Subcutaneous adipose tissue (tissue), 4 donors: Measurements from ENCODE around the gene SORBS2. TPM values are rescaled to one million over a fixed set of nuclear protein-coding genes. Genes with fewer than 3 reads are reported as not detected.

Experiments
- total RNA-seq, 4 donors: library from RNA; depleted of rRNA; stranded (reverse); fragments of >200 nt; gene quantifications; one replicate each; pipeline ENCODE4 v1.1.0, GENCODE V29; 2016
- TF ChIP-seq, protein P1 (sequence below): fragments of 450-650 bp; IDR thresholded peaks from one replicate; pipeline ENCODE4 v1.5.1; 2016; ENCODE audit warnings: low read depth, mild to moderate bottlenecking, control low read depth, antibody characterized with exemption, moderate library complexity

Gene SORBS2
- total RNA-seq, 4 donors from 2014 or later, result 6.8 to 59.0 (median 32.0) TPM

DNA sequence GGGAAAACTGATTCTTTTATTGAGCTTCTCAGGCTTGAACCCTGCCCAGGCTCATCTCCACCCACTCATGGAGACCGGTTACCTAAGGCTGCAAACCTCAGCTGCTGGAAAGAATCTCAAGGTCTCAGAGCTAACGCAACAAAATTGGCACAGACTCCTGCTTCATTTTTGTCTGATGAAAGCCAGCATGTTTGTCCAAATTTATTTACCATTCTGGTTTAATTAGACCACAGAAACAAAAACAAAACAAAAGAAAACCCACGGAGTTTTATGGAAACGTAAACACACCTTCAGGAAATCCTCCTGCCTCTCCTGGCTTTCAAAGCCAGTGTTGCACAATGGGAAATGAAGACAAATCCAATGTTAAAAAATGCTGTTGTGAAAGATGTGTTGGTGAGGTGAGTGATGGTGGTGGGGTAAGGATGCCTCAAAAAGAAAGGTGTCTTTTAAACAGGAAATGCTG, 220.3 kb downstream of the SORBS2 start:
- TF ChIP-seq, protein P1, sequence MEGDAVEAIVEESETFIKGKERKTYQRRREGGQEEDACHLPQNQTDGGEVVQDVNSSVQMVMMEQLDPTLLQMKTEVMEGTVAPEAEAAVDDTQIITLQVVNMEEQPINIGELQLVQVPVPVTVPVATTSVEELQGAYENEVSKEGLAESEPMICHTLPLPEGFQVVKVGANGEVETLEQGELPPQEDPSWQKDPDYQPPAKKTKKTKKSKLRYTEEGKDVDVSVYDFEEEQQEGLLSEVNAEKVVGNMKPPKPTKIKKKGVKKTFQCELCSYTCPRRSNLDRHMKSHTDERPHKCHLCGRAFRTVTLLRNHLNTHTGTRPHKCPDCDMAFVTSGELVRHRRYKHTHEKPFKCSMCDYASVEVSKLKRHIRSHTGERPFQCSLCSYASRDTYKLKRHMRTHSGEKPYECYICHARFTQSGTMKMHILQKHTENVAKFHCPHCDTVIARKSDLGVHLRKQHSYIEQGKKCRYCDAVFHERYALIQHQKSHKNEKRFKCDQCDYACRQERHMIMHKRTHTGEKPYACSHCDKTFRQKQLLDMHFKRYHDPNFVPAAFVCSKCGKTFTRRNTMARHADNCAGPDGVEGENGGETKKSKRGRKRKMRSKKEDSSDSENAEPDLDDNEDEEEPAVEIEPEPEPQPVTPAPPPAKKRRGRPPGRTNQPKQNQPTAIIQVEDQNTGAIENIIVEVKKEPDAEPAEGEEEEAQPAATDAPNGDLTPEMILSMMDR, result no peak

GRCh38 chr4:185590982-185591381, 221.0 kb downstream of the SORBS2 start:
- TF ChIP-seq, protein P1, result no peak

DNA sequence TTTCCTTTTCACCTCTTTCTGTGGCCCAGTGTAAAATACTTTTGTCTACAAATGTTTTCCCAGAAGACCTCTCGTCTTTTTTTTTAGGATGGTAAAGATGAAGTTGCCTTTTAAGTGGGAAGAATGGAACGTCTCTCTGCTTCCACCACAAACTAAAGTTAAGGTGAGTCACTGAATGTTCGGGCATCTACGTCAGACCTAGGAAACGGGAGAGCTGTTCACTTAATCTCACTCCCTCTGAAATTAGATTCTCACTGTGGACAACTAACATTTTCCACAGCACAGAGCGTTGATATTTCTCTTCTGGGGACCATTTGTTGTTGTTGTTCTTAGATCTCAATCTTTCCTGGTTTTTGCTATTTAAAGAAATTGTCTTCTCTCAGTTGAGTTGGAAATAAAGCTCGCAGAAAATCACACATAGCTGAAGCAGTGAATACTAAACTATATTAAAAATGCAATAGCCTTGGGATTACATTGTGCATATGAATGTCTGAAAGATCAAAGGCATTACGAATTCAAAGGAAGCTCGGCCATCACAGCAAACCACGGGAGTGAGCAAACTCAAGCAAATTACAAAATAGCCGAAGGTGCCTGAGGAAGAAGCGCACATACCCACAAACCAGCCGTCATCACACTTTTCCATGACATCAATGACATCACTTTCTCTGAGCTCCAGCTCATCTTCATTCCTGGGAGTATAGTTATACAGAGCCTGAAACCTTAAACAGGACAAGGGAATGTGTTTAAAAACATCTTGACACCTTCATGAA, 222.7 kb downstream of the SORBS2 start:
- TF ChIP-seq, protein P1, result no peak

- TF ChIP-seq, protein P1, result no peak
These were observed 224.4 kb downstream of the SORBS2 start for GRCh38 chr4:185587427-185588161.

DNA sequence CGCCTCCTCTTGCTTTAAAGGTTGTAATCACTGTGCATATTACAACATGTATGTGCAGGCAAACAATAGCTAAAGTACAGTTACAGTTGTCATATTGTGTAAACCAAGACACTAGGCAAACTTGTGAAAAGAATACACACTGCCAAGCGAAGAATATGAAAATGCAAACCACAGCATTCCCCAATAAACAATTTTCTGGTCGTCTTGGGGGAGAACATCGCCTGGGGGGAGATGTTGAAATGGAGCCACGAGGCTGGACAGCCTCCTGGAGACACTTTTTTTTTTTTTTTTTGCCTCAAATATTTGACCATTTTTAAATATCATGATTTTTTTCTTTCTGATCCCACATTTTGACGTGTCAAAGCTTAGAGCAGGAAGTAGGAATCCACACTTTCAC, 225.0 kb downstream of the SORBS2 start:
- TF ChIP-seq, protein P1, result no peak

DNA sequence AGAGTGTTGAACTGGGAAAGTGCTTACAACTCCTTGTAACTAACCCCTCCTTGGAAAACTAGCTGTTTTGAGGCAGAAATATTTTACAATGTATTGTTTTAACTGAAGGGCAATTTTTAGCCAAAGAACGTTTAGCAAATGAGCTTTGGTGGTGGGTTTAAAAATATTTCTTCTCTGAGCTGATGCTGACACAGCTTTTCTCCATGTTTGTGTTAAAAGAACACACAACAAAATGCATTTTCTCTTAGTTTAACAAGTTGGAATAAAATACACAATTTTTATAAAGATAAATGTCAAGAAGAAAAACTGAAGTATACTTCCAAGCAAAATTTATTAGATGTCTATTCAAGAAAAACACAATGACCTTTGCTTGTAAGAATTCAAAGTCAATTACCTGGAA, 226.8 kb downstream of the SORBS2 start:
- TF ChIP-seq, protein P1, result no peak

GRCh38 chr4:185583813-185584212, 228.2 kb downstream of the SORBS2 start:
- TF ChIP-seq, protein P1, result no peak
